Fibroblast of villous mesenchyme (primary cell): Measurements from ENCODE around the gene DMPK. TPM values are rescaled to one million over a fixed set of nuclear protein-coding genes. Genes with fewer than 3 reads are reported as not detected.

ENCODE experiments used
- DNase-seq: peaks from one replicate; pipeline ENCODE4 v3.0.0-alpha.2; 2010; ENCODE audit warnings: low read depth
- H3K4me3 ChIP-seq: 2 replicates; pipeline ENCODE4 v1.5.1; 2011; ENCODE audit warnings: low read depth, mild to moderate bottlenecking, low read length
- CTCF ChIP-seq: IDR thresholded peaks from 2 replicates; pipeline ENCODE4 v1.5.1; 2012; ENCODE audit warnings: low read depth, mild to moderate bottlenecking, low read length; ENCODE audit not compliant: insufficient read depth
- total RNA-seq: library from RNA; depleted of rRNA; stranded (reverse); fragments of >200 nt; gene quantifications from 2 replicates; pipeline ENCODE4 v1.2.3, GENCODE V29; 2012

Gene DMPK
- total RNA-seq, 1 donor = 53.1 TPM

- no peak for DNase-seq
- no peak for TF ChIP-seq CTCF
- H3K4me3 ChIP-seq = no peak overlapping the region
Observed at GRCh38 chr19:45773384-45773783, 8.9 kb downstream of the DMPK start.

GRCh38 chr19:45772912-45773311 is 9.4 kb downstream of the DMPK start:
- TF ChIP-seq CTCF = no peak

GRCh38 chr19:45772130-45772840 is 10.0 kb downstream of the DMPK start:
- no peak for TF ChIP-seq CTCF
- DNase-seq = no peak
- H3K4me3 ChIP-seq = no peak overlapping the region

More at GRCh38 chr19:45772912-45773311, 9.4 kb downstream of the DMPK start:
- no peak for DNase-seq
- no peak overlapping the region for H3K4me3 ChIP-seq

GRCh38 chr19:45771311-45771933 is 10.9 kb downstream of the DMPK start:
- DNase-seq = no peak
- TF ChIP-seq CTCF = no peak
- no peak overlapping the region for H3K4me3 ChIP-seq

GRCh38 chr19:45770192-45771101 is 11.8 kb downstream of the DMPK start:
- H3K4me3 ChIP-seq = peak overlapping the region; percentile 73
- peak; percentile 85 for TF ChIP-seq CTCF
- peak; percentile 99 for DNase-seq

- TF ChIP-seq CTCF = no peak
- peak overlapping the region; percentile 73 for H3K4me3 ChIP-seq
- peak; percentile 46 for DNase-seq
Observed at GRCh38 chr19:45769821-45770191, 12.5 kb downstream of the DMPK start.
